Measurements from ENCODE around the gene MEX3B.
"Not testable (repeated sequence)": the region's sequence is repeated elsewhere in the genome, so short reads cannot be mapped to it uniquely, and the experiment has no call there.

MEX3B gene

GRCh38 chr15:82021992-82022391 is 23.8 kb downstream of the MEX3B start:
- in situ Hi-C loops (cut with HindIII; ENCODE audit: low pct_ligation_motif_present, low pct_unique_long_range_greater_than_20kb, low sequenced_read_pairs): no loop called here
- no peak for DNase-seq

GRCh38 chr15:82020625-82021394 is 25.0 kb downstream of the MEX3B start:
- DNase-seq: no peak

GRCh38 chr15:82018201-82018600 is 27.6 kb downstream of the MEX3B start:
- in situ Hi-C loops (cut with HindIII; ENCODE audit: low pct_ligation_motif_present, low pct_unique_long_range_greater_than_20kb, low sequenced_read_pairs): no loop called here
- DNase-seq: no peak

More at GRCh38 chr15:82020625-82021394, 25.0 kb downstream of the MEX3B start:
- in situ Hi-C loops (cut with HindIII; ENCODE audit: low pct_ligation_motif_present, low pct_unique_long_range_greater_than_20kb, low sequenced_read_pairs): no loop called here

GRCh38 chr15:82017656-82018055 is 28.2 kb downstream of the MEX3B start:
- in situ Hi-C loops (cut with HindIII; ENCODE audit: low pct_ligation_motif_present, low pct_unique_long_range_greater_than_20kb, low sequenced_read_pairs): no loop called here
- no peak for DNase-seq

GRCh38 chr15:82014989-82015388 is 30.8 kb downstream of the MEX3B start:
- in situ Hi-C loops (cut with HindIII; ENCODE audit: low pct_ligation_motif_present, low pct_unique_long_range_greater_than_20kb, low sequenced_read_pairs): no loop called here
- no peak for DNase-seq

GRCh38 chr15:82012908-82013307 is 32.9 kb downstream of the MEX3B start:
- DNase-seq: no peak
- in situ Hi-C loops (cut with HindIII; ENCODE audit: low pct_ligation_motif_present, low pct_unique_long_range_greater_than_20kb, low sequenced_read_pairs): no loop called here

GRCh38 chr15:82005239-82005638 is 40.6 kb downstream of the MEX3B start:
- no peak for DNase-seq
- in situ Hi-C loops (cut with HindIII; ENCODE audit: low pct_ligation_motif_present, low pct_unique_long_range_greater_than_20kb, low sequenced_read_pairs): no loop called here

- DNase-seq: no peak
- in situ Hi-C loops (cut with HindIII; ENCODE audit: low pct_ligation_motif_present, low pct_unique_long_range_greater_than_20kb, low sequenced_read_pairs): no loop called here
These were observed 41.9 kb downstream of the MEX3B start for GRCh38 chr15:82003916-82004315.

GRCh38 chr15:81995081-81995480 is 50.7 kb downstream of the MEX3B start:
- in situ Hi-C loops (cut with HindIII; ENCODE audit: low pct_ligation_motif_present, low pct_unique_long_range_greater_than_20kb, low sequenced_read_pairs): not testable (repeated sequence)
- DNase-seq: peak; percentile 7

GRCh38 chr15:81992523-81992922 is 53.3 kb downstream of the MEX3B start:
- no peak for DNase-seq
- in situ Hi-C loops (cut with HindIII; ENCODE audit: low pct_ligation_motif_present, low pct_unique_long_range_greater_than_20kb, low sequenced_read_pairs): no loop called here

All from ACHN (cell line).